Measurements from ENCODE around the gene KPNA6.
"Not testable (repeated sequence)": the region's sequence is repeated elsewhere in the genome, so short reads cannot be mapped to it uniquely, and the experiment has no call there.

Gene KPNA6

DNA sequence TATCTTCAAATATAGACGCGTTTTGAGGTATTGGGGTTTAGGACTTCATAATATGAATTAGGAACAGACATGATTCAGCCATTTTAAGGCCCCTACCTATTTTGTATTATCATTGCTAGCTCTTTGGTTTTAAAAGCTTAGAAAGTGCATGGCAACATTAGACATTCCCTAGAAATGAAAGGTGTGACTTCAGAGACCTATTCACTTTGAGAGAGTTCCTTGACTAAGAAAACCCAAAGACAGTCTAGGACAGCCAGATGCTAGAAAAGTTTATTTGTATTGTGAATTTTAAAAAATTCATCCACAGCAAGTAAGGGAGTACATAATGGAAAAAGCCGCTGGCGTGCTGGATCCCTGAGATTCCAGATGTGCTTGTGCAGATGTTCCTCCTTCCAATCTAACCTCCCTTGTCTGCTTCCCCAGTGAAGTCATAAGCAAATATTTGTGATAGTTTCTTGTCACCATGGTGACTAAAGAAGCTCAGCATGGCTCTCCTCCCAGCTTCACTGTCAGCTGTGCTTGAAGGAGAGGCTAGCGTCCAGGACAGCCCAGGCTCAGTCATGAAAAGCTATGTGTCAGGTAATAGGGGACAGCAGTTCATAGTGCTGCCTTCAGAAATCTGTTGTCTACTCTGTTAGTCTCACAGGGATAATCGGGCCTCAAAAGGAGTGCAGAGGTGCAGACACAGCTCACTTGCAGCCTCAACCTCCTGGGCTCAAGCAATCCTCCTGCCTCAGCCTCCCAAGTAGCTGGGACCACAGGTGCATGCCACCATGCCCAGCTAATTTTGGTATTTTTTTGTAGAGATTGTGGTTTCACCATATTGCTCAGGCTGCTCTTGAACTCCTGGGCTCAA is 34.8 kb downstream of the KPNA6 start:
- DNase-seq: peak in 3 of 4 experiments; percentile 5 to 17 (median 11)

DNA sequence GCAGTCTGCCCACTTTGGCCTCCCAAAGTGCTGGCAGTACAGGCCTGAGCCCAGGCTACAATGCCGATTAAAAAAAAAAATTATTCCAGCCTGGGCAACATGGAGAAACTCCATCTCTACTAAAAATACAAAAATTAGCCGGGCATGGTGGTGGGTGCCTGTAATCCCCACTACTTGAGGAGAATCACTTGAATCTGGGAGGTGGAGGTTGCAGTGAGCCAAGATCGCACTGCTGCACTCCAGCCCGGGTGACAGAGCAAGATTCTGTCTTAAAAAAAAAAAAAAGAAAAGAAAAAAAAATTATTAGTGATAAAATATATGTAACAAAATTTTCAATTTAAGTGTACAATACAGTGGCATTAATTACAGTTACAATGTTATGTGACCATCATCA is 35.4 kb downstream of the KPNA6 start:
- DNase-seq: not testable (repeated sequence)

DNA sequence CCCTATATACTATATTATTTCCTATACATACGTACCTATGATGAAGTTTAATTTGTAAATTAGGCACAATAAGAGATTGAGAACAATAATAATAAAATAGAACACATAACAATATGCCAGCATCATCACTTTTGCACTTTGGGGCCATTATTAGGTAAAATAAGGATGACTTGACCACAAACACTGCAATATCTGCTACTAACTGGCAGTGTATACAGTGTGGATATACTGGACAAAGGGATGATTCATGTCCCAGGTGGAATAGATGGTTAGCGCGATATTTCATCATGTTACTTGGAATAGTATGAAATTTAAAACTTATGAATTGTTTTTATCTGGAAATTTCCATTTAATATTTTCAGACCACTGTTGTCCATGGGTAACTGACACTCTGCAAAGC is 36.2 kb downstream of the KPNA6 start:
- DNase-seq: no peak

DNA sequence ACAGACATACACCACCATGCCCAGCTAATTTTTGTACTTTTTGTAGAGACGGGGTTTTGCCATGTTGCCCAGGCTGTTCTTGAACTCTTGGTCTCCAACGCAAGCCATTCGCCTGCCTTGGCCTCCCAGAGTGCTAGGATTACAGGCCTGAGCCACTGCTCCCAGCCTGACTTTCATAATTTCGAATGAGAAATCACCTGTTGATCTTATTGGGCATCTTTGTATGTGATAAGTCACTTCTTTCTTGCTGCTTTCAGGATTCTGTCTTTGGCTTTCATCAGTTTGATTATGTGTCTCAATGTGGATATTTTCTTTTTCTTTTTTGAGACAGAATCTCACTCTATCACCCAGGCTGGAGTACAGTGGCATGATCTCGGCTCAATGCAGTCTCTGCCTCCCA is 39.9 kb downstream of the KPNA6 start:
- not testable (repeated sequence) for DNase-seq

DNA sequence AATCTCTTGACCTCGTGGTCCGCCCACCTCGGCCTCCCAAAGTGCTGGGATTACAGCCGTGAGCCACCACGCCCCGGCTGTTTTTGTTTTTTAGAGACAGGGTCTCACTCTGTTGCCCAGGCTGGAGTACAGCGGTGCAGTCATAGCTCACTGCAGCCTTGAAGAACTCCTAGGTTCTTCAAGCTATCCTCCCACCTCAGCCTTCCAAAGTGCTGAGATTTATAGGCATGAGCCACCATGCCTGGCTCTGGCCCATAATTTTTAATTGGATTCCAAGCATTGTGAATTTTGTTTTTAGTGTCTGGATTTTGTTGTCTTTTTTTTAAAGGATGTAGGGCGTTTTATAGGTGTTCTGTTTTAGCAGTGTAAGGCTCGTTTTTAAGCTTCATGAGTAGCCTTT is 43.0 kb downstream of the KPNA6 start:
- no peak for DNase-seq

DNA sequence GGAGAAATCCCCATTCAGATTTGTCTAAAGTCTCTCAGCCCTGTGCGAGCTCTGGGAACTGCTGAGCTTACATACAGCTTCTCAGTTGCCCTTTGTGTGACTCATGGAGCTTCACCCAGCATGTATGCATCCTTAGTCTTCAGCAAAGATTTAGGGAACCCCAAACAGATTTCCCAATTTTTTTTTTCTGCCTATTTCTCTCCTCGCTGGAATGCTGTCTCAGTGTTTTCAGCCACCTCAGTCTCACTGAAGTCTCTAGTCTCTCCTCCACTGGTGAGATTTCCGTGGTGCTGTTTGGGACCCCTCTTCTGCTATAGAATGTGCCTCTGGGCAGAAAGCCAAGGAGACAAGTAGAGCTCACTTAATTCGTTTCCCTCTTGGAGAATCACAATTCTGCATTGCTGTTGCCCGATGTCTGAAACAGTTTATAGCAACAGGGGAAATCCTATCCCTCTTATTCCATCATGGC is 43.5 kb downstream of the KPNA6 start:
- DNase-seq: peak; percentile 46 to 66 (median 54)

DNA sequence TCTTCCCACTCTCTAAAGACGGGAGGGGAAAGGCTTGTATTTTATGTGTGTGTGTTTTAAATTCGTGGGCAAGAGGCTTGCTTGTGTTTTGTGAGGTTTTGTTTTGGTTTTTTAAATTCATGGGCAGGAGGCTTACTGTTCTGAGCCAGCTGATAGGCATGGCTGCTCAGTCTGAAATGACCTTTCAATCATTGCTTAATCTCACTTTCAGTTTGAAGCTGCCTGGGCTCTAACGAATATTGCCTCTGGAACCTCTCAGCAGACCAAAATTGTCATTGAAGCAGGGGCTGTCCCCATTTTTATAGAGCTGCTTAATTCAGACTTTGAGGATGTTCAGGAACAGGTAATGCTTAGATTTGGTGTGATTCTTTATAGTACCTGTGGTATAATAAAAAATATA is 51.3 kb downstream of the KPNA6 start:
- no peak for DNase-seq

DNA sequence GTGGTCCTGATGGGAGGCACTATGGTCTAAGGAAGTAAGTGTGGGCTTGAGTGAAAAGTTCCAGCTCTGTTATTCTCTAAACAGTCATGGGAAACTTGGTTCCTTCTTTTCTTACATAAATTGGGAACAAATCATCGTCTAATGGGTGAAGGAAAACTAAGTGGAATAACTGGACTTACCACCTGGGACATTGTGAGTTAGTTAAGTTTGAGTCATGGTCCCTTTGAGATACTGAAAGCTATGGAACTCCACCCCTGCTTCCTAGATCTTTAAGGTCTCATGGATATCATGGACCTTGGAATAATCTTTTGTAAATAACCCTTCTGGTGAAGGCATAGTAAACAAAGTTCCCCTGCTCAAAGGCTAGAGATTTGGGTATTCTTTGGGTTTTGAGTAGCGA is 55.5 kb downstream of the KPNA6 start:
- DNase-seq: no peak

DNA sequence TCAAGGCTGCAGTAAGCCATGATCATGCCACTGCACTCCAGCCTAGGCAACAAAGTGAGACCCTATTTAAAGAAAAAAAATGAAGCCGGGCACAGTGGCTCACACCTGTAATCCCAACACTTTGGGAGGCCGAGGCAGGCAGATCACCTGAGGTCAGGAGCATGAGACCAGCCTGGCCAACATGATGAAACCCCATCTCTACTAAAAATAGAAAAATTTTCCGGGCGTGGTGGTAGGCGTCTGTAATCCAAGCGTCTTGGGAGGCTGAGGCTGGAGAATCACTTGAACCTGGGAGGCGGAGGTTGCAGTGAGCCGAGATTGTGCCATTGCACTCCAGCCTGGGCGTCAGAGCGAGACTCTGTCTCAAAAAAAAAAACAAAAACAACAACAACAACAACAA is 57.8 kb downstream of the KPNA6 start:
- not testable (repeated sequence) for DNase-seq

DNA sequence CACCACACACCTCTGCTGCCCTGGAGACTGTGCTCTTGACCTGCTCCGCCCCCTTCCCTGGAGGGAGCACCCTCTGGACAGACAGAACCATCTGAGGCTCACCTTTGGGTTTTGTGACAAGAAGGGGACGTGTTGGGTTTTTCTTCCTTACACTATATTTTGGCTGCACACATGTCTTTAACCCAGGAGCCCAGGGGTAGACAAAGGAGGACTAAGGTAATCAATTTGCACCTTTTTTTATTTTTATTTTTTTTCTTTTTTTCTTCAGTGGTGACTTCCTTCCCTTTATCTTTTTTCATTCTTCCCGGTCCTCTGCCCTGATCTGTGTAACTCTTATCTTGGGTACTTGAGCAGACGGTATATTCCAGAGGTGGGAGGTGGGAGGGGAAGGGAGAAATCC is 63.1 kb downstream of the KPNA6 start:
- no peak for DNase-seq

DNA sequence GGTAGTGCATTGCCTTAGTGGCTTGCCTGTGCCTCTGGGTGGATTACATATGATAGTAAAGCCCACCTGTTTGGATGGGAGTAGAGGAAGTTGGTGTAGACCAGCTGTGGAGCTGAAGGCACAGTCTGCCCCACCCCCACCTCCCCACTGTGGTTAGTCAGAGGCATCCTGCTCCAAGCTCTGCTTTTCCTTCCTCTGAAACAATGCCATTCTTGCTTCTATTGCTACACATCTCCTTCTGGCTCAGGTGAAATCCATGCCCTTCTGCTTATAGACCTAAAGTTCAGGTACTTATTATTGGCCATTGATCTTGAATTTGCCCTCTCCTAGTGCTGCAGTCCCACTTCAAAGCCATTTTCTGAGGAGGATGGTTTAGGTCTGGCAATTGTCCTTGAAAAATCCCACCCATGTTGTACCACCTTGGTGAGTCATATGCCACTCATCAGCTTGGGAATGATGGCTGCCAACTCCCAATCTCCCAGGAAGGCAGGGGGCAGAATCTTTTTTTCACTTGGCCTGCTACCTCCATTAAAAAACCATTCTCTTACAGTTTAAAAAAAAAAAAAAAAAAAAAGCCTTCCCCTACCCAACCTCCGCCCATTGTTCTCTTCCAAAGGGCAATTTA is 64.9 kb downstream of the KPNA6 start:
- DNase-seq: no peak

DNA sequence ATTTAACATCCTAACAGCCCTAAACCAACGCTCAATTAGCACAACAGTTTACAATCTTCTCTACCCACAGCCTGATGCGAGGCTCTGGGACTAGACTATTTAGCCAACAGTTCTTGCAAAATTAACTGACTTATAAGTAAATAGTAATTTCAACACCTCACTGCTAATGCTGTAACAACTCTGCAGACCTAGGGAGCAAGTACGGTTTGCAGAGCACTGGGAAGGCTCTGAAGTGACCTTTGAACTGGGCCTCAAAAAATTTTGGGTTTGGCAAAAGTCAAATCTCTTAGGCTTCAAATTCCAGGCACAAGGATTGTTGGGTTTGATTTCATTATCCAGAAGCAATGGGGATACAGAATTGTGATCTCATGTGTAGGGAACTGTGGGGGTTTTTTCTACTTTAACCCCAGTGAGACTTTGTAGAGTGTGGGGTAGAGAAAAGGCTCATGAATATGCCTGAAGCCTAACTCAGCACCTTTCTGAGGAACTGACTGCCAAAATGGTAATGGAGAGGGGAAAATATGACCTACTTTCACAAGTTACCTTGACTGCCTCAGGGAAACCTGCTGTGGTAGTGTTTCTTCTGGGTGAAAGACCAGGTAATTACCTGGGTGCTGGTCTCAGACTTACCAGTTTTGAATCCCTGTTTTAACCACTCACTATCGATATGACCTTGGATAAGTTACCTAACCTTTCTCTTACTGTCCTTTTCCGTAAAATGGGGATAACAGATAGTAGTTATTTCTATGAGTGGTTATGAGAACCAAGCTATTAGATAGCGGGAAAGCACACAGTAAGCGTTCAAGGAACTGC is 70.7 kb downstream of the KPNA6 start:
- DNase-seq: peak; percentile 19 to 63 (median 53)

DNA sequence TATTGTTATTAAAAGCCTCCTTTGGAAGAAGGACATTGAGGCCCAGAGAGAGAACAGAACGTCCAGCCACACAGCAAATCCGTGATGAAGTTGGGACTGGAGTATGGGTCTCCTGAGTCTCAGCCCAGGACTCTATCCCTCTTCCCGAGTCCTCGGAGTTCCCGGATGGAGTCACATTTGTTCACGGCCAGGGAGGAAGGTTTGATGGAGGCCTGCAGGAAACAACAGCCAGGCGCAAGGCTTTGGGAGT is 71.3 kb downstream of the KPNA6 start:
- DNase-seq: no peak

DNA sequence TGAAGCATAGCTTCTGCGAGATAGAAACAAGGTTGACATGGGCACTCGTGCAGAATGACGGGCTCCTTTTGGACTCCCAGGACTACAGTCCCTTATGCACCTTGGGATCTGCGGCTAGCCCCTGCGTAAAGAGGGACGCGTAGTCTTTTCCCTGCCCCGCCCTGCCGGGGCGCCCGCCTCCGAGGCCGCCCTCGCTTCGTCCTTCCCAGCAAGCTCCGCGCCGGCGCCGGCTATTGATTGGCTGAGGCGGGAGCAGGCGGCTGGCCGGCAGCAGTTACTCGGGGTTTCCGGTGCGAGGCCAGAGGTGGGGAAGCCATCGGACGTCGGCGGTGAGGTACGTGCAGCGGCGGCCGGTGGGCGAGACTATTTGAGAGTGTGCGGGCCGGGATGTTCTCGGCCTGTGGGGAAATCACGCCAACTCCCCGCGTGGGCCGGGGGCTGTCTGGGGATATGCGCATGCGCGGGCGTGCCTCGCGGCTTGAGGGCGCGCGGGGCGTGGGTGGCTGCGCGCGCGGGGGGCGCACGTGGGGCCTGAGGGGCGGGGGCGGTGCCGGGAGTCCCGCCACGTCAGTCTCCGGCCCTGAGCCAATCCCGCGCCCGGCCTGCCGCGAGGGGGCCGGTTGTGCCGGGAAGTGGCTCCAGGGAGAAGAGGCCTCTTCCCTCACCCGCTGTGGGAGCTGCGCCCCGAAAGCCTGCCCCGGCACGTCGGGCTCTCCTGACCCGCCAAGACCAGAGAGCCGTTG is 71.8 kb downstream of the KPNA6 start, which contains the start of gene TXLNA:
TSS of gene TXLNA (plus strand) at position 233 of the 743 bp plus-strand sequence. CDS start 671 bp downstream, outside the sequence.
- DNase-seq: peak; percentile 94 to 98 (median 96)

DNA sequence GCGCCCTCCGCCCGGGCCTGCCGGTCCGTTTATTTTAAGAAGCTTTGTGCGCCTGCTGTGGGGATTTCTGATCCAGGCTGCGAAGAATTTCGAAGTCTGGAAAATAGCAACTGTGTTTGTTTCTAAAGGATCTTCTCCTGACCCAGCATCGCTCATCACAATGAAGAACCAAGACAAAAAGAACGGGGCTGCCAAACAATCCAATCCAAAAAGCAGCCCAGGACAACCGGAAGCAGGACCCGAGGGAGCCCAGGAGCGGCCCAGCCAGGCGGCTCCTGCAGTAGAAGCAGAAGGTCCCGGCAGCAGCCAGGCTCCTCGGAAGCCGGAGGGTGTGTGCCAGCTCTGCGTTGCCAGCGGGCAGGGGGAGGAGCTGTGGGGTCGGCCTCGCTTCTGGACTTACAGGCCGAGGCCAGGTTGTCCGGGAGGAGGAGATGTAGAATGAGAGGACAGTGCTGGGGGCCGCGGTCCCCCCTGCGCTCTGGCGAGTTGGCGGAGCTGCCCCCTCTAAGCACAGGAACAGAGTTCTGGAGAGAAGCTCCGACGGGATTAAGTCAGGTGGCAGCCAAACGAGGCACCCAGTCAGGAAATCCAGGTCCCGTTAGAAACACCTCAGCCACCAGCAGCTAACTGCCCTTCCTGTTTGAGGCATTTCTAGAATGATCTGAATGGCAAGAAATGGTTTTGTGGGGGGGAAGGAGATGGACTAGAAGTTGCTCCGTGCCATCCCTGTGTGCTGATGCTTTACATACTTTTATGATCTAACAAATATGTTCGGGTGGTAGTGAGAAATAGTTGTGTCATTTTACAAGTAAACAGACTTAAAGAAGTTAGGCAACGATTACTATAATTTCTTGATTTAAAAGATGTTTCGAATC is 72.6 kb downstream of the KPNA6 start:
- DNase-seq: peak; percentile 48 to 75 (median 62)

DNA sequence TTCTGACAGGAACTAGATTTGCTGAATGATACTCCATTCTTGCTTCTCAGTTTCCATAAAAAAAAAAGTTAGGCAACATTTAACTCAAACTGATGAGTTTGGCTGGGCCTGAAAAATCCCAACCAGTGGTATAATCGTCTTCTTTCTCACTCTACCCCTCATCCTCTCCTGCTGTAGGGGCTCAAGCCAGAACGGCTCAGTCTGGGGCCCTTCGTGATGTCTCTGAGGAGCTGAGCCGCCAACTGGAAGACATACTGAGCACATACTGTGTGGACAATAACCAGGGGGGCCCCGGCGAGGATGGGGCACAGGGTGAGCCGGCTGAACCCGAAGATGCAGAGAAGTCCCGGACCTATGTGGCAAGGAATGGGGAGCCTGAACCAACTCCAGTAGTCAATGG is 73.2 kb downstream of the KPNA6 start:
- no peak for DNase-seq

DNA sequence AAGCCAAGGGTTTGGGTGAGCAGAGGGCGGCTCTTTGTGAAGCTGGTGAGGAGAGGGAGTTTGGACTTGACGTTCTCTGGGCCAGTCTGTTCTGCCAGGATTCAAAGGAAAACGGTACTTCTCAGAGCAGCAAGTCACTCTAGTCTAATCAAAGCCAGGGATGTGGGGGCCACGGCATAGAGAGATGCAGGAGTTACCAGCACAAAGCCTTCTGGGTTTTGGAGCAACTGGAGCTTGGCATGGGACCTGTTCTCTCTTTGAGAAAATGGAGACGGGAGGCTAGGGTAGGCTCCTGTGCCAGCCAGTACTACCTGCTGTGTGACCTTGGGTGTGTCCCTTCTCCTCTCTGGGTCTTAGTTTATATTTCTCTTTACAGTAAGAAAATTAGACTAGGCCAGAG is 73.7 kb downstream of the KPNA6 start:
- DNase-seq: no peak

DNA sequence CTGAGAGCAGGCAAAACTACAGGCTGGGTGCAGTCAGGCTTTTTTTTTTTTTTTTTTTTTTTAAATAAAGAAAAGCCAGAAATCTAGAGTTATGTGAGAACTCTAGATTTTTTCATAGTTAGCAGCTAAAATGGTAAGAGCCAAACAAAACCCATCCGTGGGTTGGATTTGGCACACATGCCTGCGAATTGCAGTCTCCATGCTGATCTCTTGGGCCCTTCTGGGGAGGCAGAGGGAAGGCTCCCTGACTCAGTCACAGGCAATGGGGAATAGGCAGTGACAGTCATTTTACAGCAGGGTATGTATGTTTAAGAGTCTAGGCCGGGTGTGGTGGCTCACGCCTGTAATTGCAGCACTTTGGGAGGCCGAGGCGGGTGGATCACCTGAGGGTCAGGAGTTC is 74.2 kb downstream of the KPNA6 start:
- DNase-seq: no peak

DNA sequence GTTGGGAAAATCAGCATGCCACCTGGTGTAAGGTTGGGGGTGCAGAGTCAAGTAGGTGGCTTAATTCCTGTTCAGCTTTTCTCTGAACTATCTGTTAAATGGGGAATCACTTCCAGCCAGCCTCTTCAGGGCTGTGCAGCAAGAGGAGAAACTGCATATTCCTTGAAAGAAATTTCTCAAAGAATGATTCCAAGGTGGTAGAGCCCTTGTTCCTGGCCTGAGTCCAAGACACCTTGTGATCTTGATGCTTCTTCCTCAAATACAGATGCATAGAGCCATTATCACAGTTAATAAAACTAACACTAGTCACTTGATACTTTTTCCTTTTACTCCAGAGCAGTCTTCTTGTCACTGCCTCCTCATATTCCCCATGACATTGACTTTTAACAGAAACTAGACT is 76.8 kb downstream of the KPNA6 start:
- DNase-seq: peak; percentile 38 to 57 (median 52)

DNA sequence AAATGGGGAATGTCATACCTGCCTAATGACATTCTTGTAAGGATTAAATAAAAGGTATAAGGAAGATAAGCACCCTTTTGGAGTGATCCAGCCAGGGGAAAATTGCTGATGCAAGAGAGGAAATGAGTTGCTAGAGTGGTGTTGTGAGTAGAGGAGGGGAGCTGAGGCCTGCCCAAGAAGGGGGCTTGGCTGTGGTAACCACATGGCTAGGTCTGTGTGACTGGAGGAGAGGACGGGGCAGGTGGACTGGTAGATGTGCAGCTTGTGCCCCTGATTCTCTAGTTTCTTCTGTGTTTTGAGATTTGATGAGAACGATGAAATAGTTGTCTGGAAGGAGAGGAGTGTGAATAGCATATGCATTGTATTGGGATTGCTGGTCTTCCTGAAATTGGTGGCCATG is 78.2 kb downstream of the KPNA6 start:
- no peak for DNase-seq

DNA sequence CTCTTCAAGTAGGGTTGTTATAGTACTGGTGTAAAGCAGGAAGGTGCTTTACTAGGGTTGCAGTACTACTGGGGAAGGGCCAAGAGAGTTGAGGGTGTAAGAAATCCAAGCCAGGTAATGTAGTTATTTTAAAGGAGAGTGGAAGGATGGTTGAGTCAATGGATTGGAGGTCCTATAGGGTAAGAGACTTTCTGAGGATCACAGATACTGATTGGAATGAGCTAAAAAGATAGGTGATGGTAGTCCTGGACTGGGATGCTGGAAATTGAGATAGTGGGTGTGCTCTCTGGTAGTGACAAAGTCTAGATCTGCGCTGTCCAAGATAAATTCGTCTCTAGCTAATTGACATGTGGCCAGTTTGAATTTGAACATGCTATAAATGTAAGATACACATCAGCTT is 78.6 kb downstream of the KPNA6 start:
- no peak for DNase-seq

DNA sequence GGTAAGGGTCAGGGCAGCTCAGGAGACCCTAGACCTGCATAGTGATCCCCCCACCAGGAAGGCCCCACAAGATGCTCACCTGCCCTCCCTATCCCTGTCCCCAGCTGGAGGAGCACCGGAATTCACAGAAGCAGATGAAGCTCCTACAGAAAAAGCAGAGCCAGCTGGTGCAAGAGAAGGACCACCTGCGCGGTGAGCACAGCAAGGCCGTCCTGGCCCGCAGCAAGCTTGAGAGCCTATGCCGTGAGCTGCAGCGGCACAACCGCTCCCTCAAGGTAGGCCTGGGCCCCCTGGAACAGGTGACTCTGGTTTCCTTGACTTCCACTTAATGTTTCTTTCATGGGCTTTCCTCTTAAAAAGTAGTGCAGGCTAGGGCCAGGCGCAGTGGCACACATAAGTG is 80.0 kb downstream of the KPNA6 start:
- DNase-seq: no peak
